ENCODE measurements around the gene OVOL1. TPM values are rescaled to one million over a fixed set of nuclear protein-coding genes. Genes with fewer than 3 reads are reported as not detected.
A peak's percentile ranks its signal among the peaks of the same experiment; 100 is the strongest.

The OVOL1 gene
- total and polyA plus RNA-seq, 2 of the 13 experiments (the other 11 are each of a cell fraction or from before 2014, with no cell fraction given) = 0.01 TPM; not detected in 1

DNA sequence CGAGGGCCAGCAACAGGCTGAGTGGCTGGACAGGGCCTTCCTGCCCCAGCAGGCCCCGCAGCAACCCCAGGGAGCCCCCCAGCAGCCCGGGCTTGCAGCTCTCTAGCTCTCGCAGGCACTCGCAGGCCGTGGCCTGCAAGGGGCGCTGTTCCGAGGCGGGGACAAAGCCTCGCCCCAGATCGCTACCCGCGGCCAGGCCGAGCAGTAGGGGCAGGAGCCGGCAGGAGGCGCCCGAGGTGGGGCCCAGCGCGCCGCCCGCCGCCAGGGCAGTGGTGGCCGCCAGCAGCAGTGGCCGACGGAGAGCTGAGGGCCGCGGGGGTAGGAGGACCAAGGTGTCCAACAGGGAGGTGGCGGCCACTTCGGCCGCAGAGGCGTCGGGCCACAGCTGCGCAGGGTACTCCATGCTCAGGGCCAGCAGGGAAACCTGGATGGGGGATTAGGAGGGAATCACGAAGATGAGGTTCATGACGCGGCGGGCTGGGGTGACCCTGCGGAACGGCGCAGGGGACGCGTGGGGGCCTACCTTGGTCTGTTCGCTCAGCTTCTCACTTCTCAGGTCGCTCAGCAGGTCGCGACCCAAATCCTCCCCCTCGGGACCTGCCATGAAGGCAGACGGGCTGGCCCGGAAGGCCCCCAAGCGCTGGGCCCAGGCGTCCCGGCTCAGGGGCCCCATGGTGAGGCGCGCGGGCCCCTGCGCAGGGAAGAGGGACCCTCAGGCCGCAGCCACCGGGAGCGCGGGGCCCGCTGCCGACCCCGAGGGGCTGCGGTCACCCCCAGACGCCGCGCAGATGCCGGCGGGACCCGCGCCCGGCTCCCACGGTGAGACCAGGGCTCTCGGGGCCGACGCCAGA lies 6.7 kb upstream of the OVOL1 start (continued):
- TF ChIP-seq ZSCAN21 (CRISPR knock-in tag; IDR thresholded peaks at IDR 0.05; ENCODE audit: borderline replicate concordance) (peak; percentile 72; the same call in 1 of the 2 replicates), EED (CRISPR knock-in tag; IDR thresholded peaks at IDR 0.05) (peak; percentile 75; the same call in 1 of the 2 replicates), RELA (CRISPR knock-in tag; IDR thresholded peaks at IDR 0.05) (no peak), ZNF563 (CRISPR knock-in tag; IDR thresholded peaks at IDR 0.05) (no peak), CBX5 (CRISPR knock-in tag; IDR thresholded peaks at IDR 0.05; ENCODE audit: borderline replicate concordance) (no peak), ZIK1 (CRISPR knock-in tag; IDR thresholded peaks at IDR 0.05; ENCODE audit: borderline replicate concordance, low read depth) (no peak), ATF7 (IDR thresholded peaks at IDR 0.05) (no peak), ATF7 (CRISPR knock-in tag; IDR thresholded peaks at IDR 0.05) (no peak), ZNF510 (CRISPR knock-in tag; IDR thresholded peaks at IDR 0.05; ENCODE audit: low read depth) (no peak), ZNF790 (CRISPR knock-in tag; IDR thresholded peaks at IDR 0.05; ENCODE audit: borderline replicate concordance) (no peak; the same call in 1 of the 2 replicates), ZNF558 (CRISPR knock-in tag; IDR thresholded peaks at IDR 0.05; ENCODE audit: borderline replicate concordance) (no peak)
- TF ChIP-seq, protein P1, sequence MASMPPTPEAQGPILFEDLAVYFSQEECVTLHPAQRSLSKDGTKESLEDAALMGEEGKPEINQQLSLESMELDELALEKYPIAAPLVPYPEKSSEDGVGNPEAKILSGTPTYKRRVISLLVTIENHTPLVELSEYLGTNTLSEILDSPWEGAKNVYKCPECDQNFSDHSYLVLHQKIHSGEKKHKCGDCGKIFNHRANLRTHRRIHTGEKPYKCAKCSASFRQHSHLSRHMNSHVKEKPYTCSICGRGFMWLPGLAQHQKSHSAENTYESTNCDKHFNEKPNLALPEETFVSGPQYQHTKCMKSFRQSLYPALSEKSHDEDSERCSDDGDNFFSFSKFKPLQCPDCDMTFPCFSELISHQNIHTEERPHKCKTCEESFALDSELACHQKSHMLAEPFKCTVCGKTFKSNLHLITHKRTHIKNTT (CRISPR knock-in tag; IDR thresholded peaks at IDR 0.05) = no peak
- TF ChIP-seq, protein P2, sequence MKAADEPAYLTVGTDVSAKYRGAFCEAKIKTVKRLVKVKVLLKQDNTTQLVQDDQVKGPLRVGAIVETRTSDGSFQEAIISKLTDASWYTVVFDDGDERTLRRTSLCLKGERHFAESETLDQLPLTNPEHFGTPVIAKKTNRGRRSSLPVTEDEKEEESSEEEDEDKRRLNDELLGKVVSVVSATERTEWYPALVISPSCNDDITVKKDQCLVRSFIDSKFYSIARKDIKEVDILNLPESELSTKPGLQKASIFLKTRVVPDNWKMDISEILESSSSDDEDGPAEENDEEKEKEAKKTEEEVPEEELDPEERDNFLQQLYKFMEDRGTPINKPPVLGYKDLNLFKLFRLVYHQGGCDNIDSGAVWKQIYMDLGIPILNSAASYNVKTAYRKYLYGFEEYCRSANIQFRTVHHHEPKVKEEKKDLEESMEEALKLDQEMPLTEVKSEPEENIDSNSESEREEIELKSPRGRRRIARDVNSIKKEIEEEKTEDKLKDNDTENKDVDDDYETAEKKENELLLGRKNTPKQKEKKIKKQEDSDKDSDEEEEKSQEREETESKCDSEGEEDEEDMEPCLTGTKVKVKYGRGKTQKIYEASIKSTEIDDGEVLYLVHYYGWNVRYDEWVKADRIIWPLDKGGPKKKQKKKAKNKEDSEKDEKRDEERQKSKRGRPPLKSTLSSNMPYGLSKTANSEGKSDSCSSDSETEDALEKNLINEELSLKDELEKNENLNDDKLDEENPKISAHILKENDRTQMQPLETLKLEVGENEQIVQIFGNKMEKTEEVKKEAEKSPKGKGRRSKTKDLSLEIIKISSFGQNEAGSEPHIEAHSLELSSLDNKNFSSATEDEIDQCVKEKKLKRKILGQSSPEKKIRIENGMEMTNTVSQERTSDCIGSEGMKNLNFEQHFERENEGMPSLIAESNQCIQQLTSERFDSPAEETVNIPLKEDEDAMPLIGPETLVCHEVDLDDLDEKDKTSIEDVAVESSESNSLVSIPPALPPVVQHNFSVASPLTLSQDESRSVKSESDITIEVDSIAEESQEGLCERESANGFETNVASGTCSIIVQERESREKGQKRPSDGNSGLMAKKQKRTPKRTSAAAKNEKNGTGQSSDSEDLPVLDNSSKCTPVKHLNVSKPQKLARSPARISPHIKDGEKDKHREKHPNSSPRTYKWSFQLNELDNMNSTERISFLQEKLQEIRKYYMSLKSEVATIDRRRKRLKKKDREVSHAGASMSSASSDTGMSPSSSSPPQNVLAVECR (CRISPR knock-in tag; IDR thresholded peaks at IDR 0.05; ENCODE audit: borderline replicate concordance) = peak; percentile 39; the same call in 1 of the 2 replicates
- TF ChIP-seq, protein P3, sequence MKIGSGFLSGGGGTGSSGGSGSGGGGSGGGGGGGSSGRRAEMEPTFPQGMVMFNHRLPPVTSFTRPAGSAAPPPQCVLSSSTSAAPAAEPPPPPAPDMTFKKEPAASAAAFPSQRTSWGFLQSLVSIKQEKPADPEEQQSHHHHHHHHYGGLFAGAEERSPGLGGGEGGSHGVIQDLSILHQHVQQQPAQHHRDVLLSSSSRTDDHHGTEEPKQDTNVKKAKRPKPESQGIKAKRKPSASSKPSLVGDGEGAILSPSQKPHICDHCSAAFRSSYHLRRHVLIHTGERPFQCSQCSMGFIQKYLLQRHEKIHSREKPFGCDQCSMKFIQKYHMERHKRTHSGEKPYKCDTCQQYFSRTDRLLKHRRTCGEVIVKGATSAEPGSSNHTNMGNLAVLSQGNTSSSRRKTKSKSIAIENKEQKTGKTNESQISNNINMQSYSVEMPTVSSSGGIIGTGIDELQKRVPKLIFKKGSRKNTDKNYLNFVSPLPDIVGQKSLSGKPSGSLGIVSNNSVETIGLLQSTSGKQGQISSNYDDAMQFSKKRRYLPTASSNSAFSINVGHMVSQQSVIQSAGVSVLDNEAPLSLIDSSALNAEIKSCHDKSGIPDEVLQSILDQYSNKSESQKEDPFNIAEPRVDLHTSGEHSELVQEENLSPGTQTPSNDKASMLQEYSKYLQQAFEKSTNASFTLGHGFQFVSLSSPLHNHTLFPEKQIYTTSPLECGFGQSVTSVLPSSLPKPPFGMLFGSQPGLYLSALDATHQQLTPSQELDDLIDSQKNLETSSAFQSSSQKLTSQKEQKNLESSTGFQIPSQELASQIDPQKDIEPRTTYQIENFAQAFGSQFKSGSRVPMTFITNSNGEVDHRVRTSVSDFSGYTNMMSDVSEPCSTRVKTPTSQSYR (CRISPR knock-in tag; IDR thresholded peaks at IDR 0.05; ENCODE audit: borderline replicate concordance) = no peak
- TF ChIP-seq, protein P4, sequence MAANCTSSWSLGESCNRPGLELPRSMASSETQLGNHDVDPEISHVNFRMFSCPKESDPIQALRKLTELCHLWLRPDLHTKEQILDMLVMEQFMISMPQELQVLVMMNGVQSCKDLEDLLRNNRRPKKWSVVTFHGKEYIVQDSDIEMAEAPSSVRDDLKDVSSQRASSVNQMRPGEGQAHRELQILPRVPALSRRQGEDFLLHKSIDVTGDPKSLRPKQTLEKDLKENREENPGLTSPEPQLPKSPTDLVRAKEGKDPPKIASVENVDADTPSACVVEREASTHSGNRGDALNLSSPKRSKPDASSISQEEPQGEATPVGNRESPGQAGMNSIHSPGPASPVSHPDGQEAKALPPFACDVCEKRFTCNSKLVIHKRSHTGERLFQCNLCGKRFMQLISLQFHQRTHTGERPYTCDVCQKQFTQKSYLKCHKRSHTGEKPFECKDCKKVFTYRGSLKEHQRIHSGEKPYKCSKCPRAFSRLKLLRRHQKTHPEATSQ (CRISPR knock-in tag; IDR thresholded peaks at IDR 0.05; ENCODE audit: borderline replicate concordance) = 0 out of 2 replicates have a peak, but pooled peaks have one; percentile 23
- TF ChIP-seq, protein P5, sequence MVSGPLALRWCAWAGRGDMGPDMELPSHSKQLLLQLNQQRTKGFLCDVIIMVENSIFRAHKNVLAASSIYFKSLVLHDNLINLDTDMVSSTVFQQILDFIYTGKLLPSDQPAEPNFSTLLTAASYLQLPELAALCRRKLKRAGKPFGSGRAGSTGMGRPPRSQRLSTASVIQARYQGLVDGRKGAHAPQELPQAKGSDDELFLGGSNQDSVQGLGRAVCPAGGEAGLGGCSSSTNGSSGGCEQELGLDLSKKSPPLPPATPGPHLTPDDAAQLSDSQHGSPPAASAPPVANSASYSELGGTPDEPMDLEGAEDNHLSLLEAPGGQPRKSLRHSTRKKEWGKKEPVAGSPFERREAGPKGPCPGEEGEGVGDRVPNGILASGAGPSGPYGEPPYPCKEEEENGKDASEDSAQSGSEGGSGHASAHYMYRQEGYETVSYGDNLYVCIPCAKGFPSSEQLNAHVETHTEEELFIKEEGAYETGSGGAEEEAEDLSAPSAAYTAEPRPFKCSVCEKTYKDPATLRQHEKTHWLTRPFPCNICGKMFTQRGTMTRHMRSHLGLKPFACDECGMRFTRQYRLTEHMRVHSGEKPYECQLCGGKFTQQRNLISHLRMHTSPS (CRISPR knock-in tag; IDR thresholded peaks at IDR 0.05; ENCODE audit: low read depth) = no peak

All from HepG2 (cell line).